Stimulated activated CD4-positive, alpha-beta T cell treated with anti-CD3 and anti-CD28 coated beads, Interleukin-2, amount 100 ng/mL, for 48 hours (primary cell): ENCODE data around the gene SORBS1.

Source experiments
- DNase-seq, 2 donors: peaks; one replicate each; pipeline ENCODE4 v3.0.0-alpha.2; 2020

SORBS1 gene

GRCh38 chr10:95282107-95282506, 279.1 kb downstream of the SORBS1 start:
- DNase-seq: no peak

GRCh38 chr10:95281206-95281605, 280.0 kb downstream of the SORBS1 start:
- DNase-seq: no peak

- no peak for DNase-seq
These were observed 280.5 kb downstream of the SORBS1 start for GRCh38 chr10:95280637-95281036.

- no peak for DNase-seq
These were observed 281.9 kb downstream of the SORBS1 start for GRCh38 chr10:95279042-95279820.

GRCh38 chr10:95278061-95278988, 282.8 kb downstream of the SORBS1 start:
- DNase-seq: no peak

GRCh38 chr10:95277614-95278013, 283.6 kb downstream of the SORBS1 start:
- DNase-seq: no peak

- no peak for DNase-seq
These were observed 284.0 kb downstream of the SORBS1 start for GRCh38 chr10:95277201-95277570.

- DNase-seq: no peak
These were observed 284.6 kb downstream of the SORBS1 start for GRCh38 chr10:95276367-95277200.

- DNase-seq: no peak
These were observed 285.3 kb downstream of the SORBS1 start for GRCh38 chr10:95275726-95276366.

GRCh38 chr10:95273393-95274312, 287.5 kb downstream of the SORBS1 start:
- DNase-seq: no peak

GRCh38 chr10:95268438-95268837, 292.7 kb downstream of the SORBS1 start:
- DNase-seq: no peak

GRCh38 chr10:95267251-95267650, 293.9 kb downstream of the SORBS1 start:
- DNase-seq: no peak

GRCh38 chr10:95266674-95267095, 294.5 kb downstream of the SORBS1 start:
- no peak for DNase-seq

GRCh38 chr10:95265572-95265971, 295.6 kb downstream of the SORBS1 start:
- DNase-seq: no peak

GRCh38 chr10:95264227-95265051, 296.7 kb downstream of the SORBS1 start:
- DNase-seq: no peak

GRCh38 chr10:95263864-95264226, 297.3 kb downstream of the SORBS1 start:
- no peak for DNase-seq

GRCh38 chr10:95262763-95263518, 298.2 kb downstream of the SORBS1 start:
- DNase-seq: no peak

GRCh38 chr10:95261926-95262325, 299.2 kb downstream of the SORBS1 start:
- no peak for DNase-seq
